NB4 (cell line): ENCODE results near the gene AK2.
A peak's percentile ranks its signal among the peaks of the same experiment; 100 is the strongest.

Experiments used
- CTCF ChIP-seq: IDR thresholded peaks from one replicate; pipeline ENCODE4 v1.5.1; 2012; ENCODE audit warnings: low read depth, low read length
- MYC ChIP-seq: IDR thresholded peaks from 2 replicates; pipeline ENCODE4 v1.6.1; 2011; ENCODE audit warnings: low read depth, low read length
- POLR2A ChIP-seq: IDR thresholded peaks from 2 replicates; pipeline ENCODE4 v1.6.1; 2011; ENCODE audit warnings: mild to moderate bottlenecking; ENCODE audit not compliant: insufficient read length; ENCODE audit errors: extremely low read depth

GRCh38 chr1:32964461-32965250 is 72.0 kb downstream of the AK2 start, which contains the start of gene RNF19B:
- TF ChIP-seq CTCF (no peak), POLR2A (peak; percentile 97), MYC (peak; percentile 45; the same call in 1 of the 2 replicates)
